MCF 10A (cell line): Measurements from ENCODE around the gene AGO3. TPM values are rescaled to one million over a fixed set of nuclear protein-coding genes. Genes with fewer than 3 reads are reported as not detected.
A peak's percentile ranks its signal among the peaks of the same experiment; 100 is the strongest.

Experiments
- BruUV-seq: library from RNA; stranded (reverse); fragments of 400-500 nt; replicated peaks from 2 replicates; lab custom pipeline; 2021; lab: Mats Ljungman, UMichigan
- CTCF ChIA-PET: fragments of 300-600 bp; sonication (Branson Sonifier 250); formaldehyde crosslinking; extraction: SDS; loops from one replicate; lab custom pipeline; 2021; ENCODE audit warnings: antibody characterized with exemption, inconsistent platforms; lab: Yijun Ruan, JAX
- POLR2A ChIA-PET: fragments of 300-600, 350-650 bp; sonication (Branson Sonifier 250); formaldehyde crosslinking; extraction: SDS; loops from one replicate; lab custom pipeline; 2020; ENCODE audit warnings: antibody characterized with exemption, inconsistent platforms; lab: Yijun Ruan, JAX
- DNase-seq: peaks from one replicate; pipeline ENCODE4 v3.0.0-alpha.2; 2018; ENCODE audit not compliant: unreplicated experiment
- H3K27ac Mint-ChIP-seq: one replicate; pipeline ENCODE4 v1.8.0; 2022; ENCODE audit warnings: mild to moderate bottlenecking, low read depth, mixed read lengths; ENCODE audit not compliant: unreplicated experiment
- H3K27me3 Mint-ChIP-seq: one replicate; pipeline ENCODE4 v1.8.0; 2022; ENCODE audit warnings: mixed read lengths; ENCODE audit not compliant: insufficient read depth, unreplicated experiment
- H3K36me3 Mint-ChIP-seq: one replicate; pipeline ENCODE4 v1.8.0; 2022; ENCODE audit warnings: mild to moderate bottlenecking, moderate library complexity, mixed read lengths; ENCODE audit not compliant: insufficient read depth, unreplicated experiment
- H3K4me1 Mint-ChIP-seq: one replicate; pipeline ENCODE4 v1.8.0; 2022; ENCODE audit warnings: mixed read lengths; ENCODE audit not compliant: insufficient read depth, unreplicated experiment
- H3K4me3 Mint-ChIP-seq: one replicate; pipeline ENCODE4 v1.8.0; 2022; ENCODE audit warnings: mild to moderate bottlenecking, moderate library complexity, mixed read lengths; ENCODE audit not compliant: unreplicated experiment
- H3K9me3 Mint-ChIP-seq: one replicate; pipeline ENCODE4 v1.8.0; 2022; ENCODE audit warnings: mixed read lengths; ENCODE audit not compliant: unreplicated experiment
- CTCF ChIP-seq: fragments of 200-600 bp; IDR thresholded peaks from one replicate; pipeline ENCODE4 v1.8.0; 2022; ENCODE audit warnings: antibody characterized with exemption, mild to moderate bottlenecking; ENCODE audit not compliant: unreplicated experiment
- intact Hi-C: fragments of 100-400 bp; cut with micrococcal nuclease; formaldehyde crosslinking; loops from 2 replicates; pipeline ENCODE4 v1.14.1; 2022
- total RNA-seq: library from RNA; stranded (reverse); gene quantifications from 2 replicates; pipeline ENCODE4 v1.2.3, GENCODE V29; 2022

Gene AGO3
- total RNA-seq, 1 experiment from 2014 or later, result 31.6 TPM

- no peaks in the 10 kb centered on the region for H3K9me3 Mint-ChIP-seq
- no peaks in the 10 kb centered on the region for H3K36me3 Mint-ChIP-seq
- no peaks in the 10 kb centered on the region for H3K27me3 Mint-ChIP-seq
- TF ChIP-seq CTCF, result no peak
- H3K27ac Mint-ChIP-seq, result peak overlapping the region; percentile 93
- peak; percentile 49 for DNase-seq
- H3K4me3 Mint-ChIP-seq, result peak overlapping the region; percentile 82
- H3K4me1 Mint-ChIP-seq, result peaks cover 19% of the 10 kb centered on the region
- ChIA-PET POLR2A (interaction anchor here (0.6 to 3.7 kb wide), 17 partner anchors 8 to 845 kb away, joined by 3 to 25 read pairs (median 4); partner anchors contain the start of genes AGO1 and CLSPN), CTCF (interaction anchor here (0.7 kb wide), 1 partner anchor 114 kb away, joined by 3 read pairs; no protein-coding TSS in a partner anchor)
- intact Hi-C loops, result loop anchor here (2.0 kb wide), 2 partner anchors 47 to 159 kb away; partner anchors contain the start of genes ADPRS and AGO1
- TSS peak; percentile 82 for BruUV-seq
Observed at GRCh38 chr1:35929730-35930592, 944 bp upstream of the AGO3 start.

- Mint-ChIP-seq H3K36me3 (no peaks in the 10 kb centered on the region), H3K4me1 (peaks cover 19% of the 10 kb centered on the region), H3K27me3 (no peaks in the 10 kb centered on the region), H3K9me3 (no peaks in the 10 kb centered on the region), H3K27ac (peak overlapping the region; percentile 93), H3K4me3 (peak overlapping the region; percentile 82)
- CTCF ChIA-PET, result interaction anchor here (0.7 to 1.3 kb wide), 2 partner anchors 49 to 1041 kb away, joined by 4 to 5 read pairs; partner anchors contain the start of gene AGO1
- peak; percentile 47 for DNase-seq
- BruUV-seq, result no TSS peak
- no peak for TF ChIP-seq CTCF
- POLR2A ChIA-PET, result interaction anchor here (0.5 to 3.7 kb wide), 31 partner anchors 9 to 847 kb away, joined by 3 to 25 read pairs (median 4); partner anchors contain the start of genes AGO1, AGO4, CLSPN and MAP7D1
- intact Hi-C loops, result loop anchor here (2.0 kb wide), 2 partner anchors 49 to 157 kb away; partner anchors contain the start of genes ADPRS and AGO1
Observed at GRCh38 chr1:35931446-35932157, 697 bp downstream of the AGO3 start.

GRCh38 chr1:35932158-35932636 is 1.3 kb downstream of the AGO3 start:
- BruUV-seq, result TSS peak; percentile 47
- POLR2A ChIA-PET, result interaction anchor here (0.5 to 3.7 kb wide), 16 partner anchors 10 to 483 kb away, joined by 3 to 25 read pairs (median 5); partner anchors contain the start of genes AGO1, CLSPN and MAP7D1
- Mint-ChIP-seq H3K4me1 (peaks cover 19% of the 10 kb centered on the region), H3K9me3 (no peaks in the 10 kb centered on the region), H3K27me3 (no peaks in the 10 kb centered on the region), H3K27ac (peak overlapping the region; percentile 93), H3K36me3 (no peaks in the 10 kb centered on the region), H3K4me3 (peak overlapping the region; percentile 82)
- no peak for TF ChIP-seq CTCF
- no peak for DNase-seq
- CTCF ChIA-PET, result interaction anchor here (0.7 kb wide), 1 partner anchor 1040 kb away, joined by 4 read pairs; no protein-coding TSS in a partner anchor
- intact Hi-C loops, result no loop called here
